Uterus (tissue), 2 donors: Measurements from ENCODE around the gene BBS7.

ENCODE experiments used
- POLR2A ChIP-seq, 2 donors: fragments of 450-650 bp; IDR thresholded peaks; one replicate each; pipeline ENCODE4 v1.6.1; 2016; ENCODE audit warnings: antibody characterized with exemption in 2 of 2, mild to moderate bottlenecking in 1 of 2, moderate library complexity in 1 of 2
- TF ChIP-seq, protein P1 (sequence below), 4 experiments: fragments of 200-600 bp in 2 of 4; fragments of 450-650 bp in 2 of 4; sonication (generic) in 2 of 4; IDR thresholded peaks; one replicate each; pipeline ENCODE4 v1.5.1; 2016 to 2019; ENCODE audit warnings: antibody characterized with exemption in 4 of 4, mild to moderate bottlenecking in 2 of 4, moderate library complexity in 1 of 4

DNA sequence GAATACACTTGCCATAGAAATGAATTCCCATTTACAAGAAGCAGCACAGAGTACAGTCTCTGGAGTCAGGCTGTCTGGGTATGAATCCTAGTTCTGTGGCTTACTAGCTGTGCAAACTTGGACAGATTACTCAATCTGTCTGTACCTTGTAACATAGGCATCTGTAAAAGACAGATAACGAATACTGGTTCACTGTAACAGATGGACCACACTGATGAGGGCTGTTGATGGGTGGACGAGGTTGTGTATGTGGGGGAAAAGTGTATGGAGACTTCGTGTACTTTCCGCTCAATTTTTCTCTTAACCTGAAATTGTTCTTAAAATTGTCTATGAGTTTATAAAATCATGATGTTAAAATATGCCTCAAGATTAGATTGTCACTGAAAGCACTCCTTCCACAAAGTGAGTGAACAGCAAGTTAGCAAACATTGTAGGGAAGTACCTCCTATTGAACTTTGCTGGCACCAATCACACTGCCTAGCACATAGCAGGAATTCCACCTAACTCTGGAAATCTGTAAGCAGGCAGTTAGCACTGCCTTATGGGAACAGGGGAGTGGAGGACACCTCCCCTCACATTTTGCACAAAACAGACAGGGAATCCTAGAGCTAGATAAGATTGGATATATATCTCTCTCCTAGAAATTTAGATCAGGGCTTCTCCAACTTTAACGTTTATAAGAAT lies 75.6 kb downstream of the BBS7 start:
- TF ChIP-seq, protein P1, sequence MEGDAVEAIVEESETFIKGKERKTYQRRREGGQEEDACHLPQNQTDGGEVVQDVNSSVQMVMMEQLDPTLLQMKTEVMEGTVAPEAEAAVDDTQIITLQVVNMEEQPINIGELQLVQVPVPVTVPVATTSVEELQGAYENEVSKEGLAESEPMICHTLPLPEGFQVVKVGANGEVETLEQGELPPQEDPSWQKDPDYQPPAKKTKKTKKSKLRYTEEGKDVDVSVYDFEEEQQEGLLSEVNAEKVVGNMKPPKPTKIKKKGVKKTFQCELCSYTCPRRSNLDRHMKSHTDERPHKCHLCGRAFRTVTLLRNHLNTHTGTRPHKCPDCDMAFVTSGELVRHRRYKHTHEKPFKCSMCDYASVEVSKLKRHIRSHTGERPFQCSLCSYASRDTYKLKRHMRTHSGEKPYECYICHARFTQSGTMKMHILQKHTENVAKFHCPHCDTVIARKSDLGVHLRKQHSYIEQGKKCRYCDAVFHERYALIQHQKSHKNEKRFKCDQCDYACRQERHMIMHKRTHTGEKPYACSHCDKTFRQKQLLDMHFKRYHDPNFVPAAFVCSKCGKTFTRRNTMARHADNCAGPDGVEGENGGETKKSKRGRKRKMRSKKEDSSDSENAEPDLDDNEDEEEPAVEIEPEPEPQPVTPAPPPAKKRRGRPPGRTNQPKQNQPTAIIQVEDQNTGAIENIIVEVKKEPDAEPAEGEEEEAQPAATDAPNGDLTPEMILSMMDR (IDR thresholded peaks at IDR 0.05) = no peak
- TF ChIP-seq POLR2A (IDR thresholded peaks at IDR 0.05) = no peak
